Measurements from ENCODE around the gene TRDN. TPM values are rescaled to one million over a fixed set of nuclear protein-coding genes. Genes with fewer than 3 reads are reported as not detected.

TRDN gene
- total RNA-seq, 1 donor from 2014 or later, result not detected

DNA sequence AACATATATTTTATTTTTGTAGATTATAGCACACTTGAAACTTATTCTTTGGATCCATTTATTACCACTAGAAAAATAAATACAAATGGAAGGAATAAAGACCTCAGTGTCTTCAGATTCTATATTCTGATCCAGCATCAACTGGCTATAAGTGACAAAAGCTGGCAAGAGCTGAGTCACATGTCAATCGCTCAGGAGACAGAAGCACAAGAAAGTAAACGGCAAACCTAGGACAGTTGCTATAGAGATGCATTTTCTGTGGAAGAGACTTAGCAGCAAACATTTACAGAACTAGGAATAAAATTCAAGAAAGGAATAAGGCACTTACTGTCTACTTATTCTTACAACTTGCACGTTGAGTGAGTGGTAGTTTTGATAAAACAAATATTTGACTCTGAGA lies 410.4 kb downstream of the TRDN start:
- TF ChIP-seq, protein P1, sequence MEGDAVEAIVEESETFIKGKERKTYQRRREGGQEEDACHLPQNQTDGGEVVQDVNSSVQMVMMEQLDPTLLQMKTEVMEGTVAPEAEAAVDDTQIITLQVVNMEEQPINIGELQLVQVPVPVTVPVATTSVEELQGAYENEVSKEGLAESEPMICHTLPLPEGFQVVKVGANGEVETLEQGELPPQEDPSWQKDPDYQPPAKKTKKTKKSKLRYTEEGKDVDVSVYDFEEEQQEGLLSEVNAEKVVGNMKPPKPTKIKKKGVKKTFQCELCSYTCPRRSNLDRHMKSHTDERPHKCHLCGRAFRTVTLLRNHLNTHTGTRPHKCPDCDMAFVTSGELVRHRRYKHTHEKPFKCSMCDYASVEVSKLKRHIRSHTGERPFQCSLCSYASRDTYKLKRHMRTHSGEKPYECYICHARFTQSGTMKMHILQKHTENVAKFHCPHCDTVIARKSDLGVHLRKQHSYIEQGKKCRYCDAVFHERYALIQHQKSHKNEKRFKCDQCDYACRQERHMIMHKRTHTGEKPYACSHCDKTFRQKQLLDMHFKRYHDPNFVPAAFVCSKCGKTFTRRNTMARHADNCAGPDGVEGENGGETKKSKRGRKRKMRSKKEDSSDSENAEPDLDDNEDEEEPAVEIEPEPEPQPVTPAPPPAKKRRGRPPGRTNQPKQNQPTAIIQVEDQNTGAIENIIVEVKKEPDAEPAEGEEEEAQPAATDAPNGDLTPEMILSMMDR (conservative IDR thresholded peaks at IDR 0.05; ENCODE audit: low read depth, low read length), result no peak
- H3K4me3 ChIP-seq (ENCODE audit: low read depth, low read length), result no peak overlapping the region

DNA sequence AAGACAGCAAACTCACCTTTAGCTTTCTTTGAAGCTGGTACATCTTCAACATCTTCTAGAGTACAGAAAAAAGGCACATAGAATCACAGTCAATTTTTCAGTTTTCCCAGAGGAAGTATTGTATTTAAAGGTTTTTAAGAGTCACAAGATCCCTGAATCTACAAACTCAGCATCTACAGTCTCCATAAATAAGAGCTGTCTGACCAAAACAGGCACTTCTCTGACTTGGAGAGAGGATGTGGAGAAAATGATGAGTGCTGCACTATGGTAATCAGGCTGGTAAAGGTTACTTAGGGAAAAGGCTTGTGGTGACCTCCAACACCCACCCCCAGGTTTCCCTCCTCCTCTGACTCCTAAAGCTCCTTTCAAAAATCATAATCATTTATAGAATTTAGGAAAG lies 412.7 kb downstream of the TRDN start:
- DNase-seq (ENCODE audit: low read depth), result no peak
- H3K4me3 ChIP-seq (ENCODE audit: low read depth, low read length), result no peak overlapping the region
- TF ChIP-seq, protein P1 (conservative IDR thresholded peaks at IDR 0.05; ENCODE audit: low read depth, low read length), result no peak

More for the DNA sequence above, 410.4 kb downstream of the TRDN start:
- DNase-seq (ENCODE audit: low read depth), result no peak

DNA sequence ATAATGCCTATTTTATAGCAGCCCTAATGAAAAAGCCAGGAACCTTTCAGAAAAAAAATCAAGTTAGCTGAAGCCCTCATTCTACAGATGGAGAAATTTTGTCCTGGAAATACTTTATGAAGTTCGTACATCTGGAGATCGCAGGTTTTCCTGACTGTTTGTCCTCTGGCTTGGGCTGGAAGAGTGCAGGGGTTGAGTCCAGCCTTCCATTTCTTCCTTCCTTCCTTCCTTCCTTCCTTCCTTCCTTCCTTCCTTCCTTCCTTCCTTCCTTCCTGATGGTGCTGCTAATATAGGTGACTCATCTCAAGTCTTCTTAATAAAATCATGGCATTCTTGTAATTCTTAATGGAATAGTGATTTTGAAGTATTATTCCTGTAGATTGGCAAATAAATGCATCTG lies 413.3 kb downstream of the TRDN start:
- H3K4me3 ChIP-seq (ENCODE audit: low read depth, low read length), result no peak overlapping the region
- DNase-seq (ENCODE audit: low read depth), result no peak
- TF ChIP-seq, protein P1 (conservative IDR thresholded peaks at IDR 0.05; ENCODE audit: low read depth, low read length), result no peak

DNA sequence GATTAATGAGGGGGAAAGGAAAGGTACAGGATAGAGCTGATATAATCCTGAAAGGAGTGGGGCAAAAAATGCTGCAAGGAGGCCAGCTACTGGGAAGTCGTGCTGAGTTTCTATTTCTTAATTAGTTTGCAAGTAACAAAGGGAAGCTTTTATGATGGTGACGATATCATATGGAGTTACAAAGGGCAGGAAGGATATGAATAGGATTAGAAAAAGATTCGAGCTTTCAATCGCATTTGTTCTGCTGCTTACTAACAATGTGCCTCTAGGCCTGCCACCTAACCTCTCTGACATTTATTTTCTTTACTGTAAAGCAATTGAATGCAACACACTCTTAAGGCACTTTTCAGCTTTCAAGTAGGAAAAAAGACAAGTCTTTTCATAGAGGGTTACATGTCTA lies 421.5 kb downstream of the TRDN start:
- no peak for DNase-seq (ENCODE audit: low read depth)
- TF ChIP-seq, protein P1 (conservative IDR thresholded peaks at IDR 0.05; ENCODE audit: low read depth, low read length), result no peak
- no peak overlapping the region for H3K4me3 ChIP-seq (ENCODE audit: low read depth, low read length)

DNA sequence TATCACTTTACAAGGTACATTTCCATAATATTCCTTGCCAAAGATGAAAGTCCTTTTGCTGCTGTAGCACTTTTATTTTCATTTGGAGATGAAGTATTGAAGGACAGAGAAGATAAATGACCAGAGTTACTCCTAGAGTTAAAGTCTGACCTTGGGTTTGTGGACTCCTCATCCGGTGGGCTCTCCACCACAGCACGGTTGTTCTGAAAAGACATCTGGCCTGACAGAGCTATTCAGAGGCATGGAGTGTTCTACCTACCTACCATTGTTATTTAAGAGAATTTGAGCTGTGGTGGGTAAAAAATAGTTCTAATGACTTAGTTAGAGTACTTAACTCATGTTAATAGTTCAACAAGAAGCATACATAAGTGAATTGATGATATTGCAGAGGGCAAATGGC lies 422.3 kb downstream of the TRDN start:
- H3K4me3 ChIP-seq (ENCODE audit: low read depth, low read length), result no peak overlapping the region
- TF ChIP-seq, protein P1 (conservative IDR thresholded peaks at IDR 0.05; ENCODE audit: low read depth, low read length), result no peak
- no peak for DNase-seq (ENCODE audit: low read depth)

DNA sequence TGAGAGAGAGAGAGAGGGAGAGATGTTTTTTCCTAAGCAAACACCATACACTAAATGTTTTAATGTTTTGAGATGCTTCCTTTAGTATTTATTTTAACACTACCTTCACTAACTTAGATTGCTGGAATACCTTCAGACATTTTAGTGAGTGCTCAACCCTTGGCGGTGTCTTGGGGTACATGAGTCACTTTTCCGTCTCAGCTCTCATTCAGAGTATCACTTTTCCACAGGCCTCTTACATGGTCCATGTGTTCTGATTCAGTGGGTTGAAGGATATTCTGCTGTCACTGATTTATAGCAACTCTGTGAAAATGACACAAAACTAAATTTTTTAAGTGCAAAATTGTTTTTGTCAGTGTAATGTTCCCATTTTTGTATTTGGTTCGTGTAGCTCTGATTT lies 422.8 kb downstream of the TRDN start:
- DNase-seq (ENCODE audit: low read depth), result no peak
- no peak overlapping the region for H3K4me3 ChIP-seq (ENCODE audit: low read depth, low read length)
- TF ChIP-seq, protein P1 (conservative IDR thresholded peaks at IDR 0.05; ENCODE audit: low read depth, low read length), result no peak

DNA sequence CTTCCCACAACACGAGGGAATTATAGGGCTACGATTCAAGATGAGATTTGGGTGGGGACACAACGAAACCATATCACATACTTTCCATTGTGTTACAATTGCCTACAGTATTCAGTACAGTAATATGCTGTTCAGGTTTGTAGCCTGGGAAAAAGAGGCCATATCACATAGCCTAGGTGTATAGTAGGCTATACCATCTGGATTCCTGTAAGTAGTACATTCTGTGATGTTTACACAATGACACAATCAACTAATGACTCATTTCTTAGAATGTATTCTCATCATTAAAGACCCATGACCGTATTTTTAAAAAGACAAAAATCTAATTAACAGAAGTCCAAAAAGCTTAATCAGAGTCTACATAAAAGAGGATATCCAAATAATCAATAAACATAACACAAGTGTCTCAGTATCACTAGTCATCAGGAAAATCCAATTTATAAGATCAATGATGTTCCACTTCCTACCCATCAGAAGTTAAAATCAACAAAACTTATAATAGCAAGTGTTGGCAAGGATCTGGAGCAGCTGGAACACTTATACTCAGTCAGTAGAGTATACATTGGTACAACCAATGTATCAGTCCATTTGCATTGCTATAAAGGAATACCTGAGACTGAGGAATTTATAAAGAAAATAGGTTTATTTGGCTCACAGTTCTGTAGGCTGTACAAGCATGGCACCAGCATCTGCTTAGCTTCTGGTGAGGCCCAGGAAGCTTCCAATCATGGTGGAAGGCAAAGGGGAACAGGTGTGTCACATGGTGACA lies 424.8 kb downstream of the TRDN start:
- TF ChIP-seq, protein P1 (conservative IDR thresholded peaks at IDR 0.05; ENCODE audit: low read depth, low read length), result no peak
- no peak for DNase-seq (ENCODE audit: low read depth)
- no peak overlapping the region for H3K4me3 ChIP-seq (ENCODE audit: low read depth, low read length)

Data from epithelial cell of proximal tubule (primary cell).